GM19099 (cell line): ENCODE data around the gene CTSK.

Source experiments
- POLR2A ChIP-seq: IDR thresholded peaks from 3 replicates; pipeline ENCODE4 v1.6.1; 2011; ENCODE audit warnings: low read depth; ENCODE audit not compliant: insufficient read length; ENCODE audit errors: extremely low read depth

CTSK gene

GRCh38 chr1:150765296-150765976, 42.6 kb downstream of the CTSK start, which contains the start of gene CTSS:
Gene CTSS (minus strand): TSS chr1:150765778. CDS start chr1:150764763, 1,015 bp downstream.
- TF ChIP-seq POLR2A: peak; percentile 59

GRCh38 chr1:150764617-150765101, 43.4 kb downstream of the CTSK start:
- TF ChIP-seq POLR2A: no peak

GRCh38 chr1:150763018-150763417, 45.0 kb downstream of the CTSK start:
- TF ChIP-seq POLR2A: no peak

- no peak for TF ChIP-seq POLR2A
These were observed 45.5 kb downstream of the CTSK start for GRCh38 chr1:150762552-150762951.

GRCh38 chr1:150761801-150762200, 46.3 kb downstream of the CTSK start:
- TF ChIP-seq POLR2A: no peak

GRCh38 chr1:150760013-150760412, 48.0 kb downstream of the CTSK start:
- no peak for TF ChIP-seq POLR2A

- TF ChIP-seq POLR2A: no peak
These were observed 54.6 kb downstream of the CTSK start for GRCh38 chr1:150753416-150753815.

GRCh38 chr1:150751443-150751842, 56.6 kb downstream of the CTSK start:
- no peak for TF ChIP-seq POLR2A

- TF ChIP-seq POLR2A: no peak
These were observed 58.2 kb downstream of the CTSK start for GRCh38 chr1:150749720-150750311.

- TF ChIP-seq POLR2A: no peak
These were observed 59.0 kb downstream of the CTSK start for GRCh38 chr1:150748878-150749719.
